ENCODE data around the gene TOR1A.

- TF ChIP-seq POLR2AphosphoS5 (IDR thresholded peaks at IDR 0.05) (no peak), POLR2A (IDR thresholded peaks at IDR 0.05) (no peak)
- TF ChIP-seq, protein P1, sequence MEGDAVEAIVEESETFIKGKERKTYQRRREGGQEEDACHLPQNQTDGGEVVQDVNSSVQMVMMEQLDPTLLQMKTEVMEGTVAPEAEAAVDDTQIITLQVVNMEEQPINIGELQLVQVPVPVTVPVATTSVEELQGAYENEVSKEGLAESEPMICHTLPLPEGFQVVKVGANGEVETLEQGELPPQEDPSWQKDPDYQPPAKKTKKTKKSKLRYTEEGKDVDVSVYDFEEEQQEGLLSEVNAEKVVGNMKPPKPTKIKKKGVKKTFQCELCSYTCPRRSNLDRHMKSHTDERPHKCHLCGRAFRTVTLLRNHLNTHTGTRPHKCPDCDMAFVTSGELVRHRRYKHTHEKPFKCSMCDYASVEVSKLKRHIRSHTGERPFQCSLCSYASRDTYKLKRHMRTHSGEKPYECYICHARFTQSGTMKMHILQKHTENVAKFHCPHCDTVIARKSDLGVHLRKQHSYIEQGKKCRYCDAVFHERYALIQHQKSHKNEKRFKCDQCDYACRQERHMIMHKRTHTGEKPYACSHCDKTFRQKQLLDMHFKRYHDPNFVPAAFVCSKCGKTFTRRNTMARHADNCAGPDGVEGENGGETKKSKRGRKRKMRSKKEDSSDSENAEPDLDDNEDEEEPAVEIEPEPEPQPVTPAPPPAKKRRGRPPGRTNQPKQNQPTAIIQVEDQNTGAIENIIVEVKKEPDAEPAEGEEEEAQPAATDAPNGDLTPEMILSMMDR (IDR thresholded peaks at IDR 0.05): no peak
Observed at GRCh38 chr9:129835860-129836223, 11.9 kb upstream of the TOR1A start.

All from gastroesophageal sphincter (tissue), 3 donors.